Measurements from ENCODE around the gene GPANK1. TPM values are rescaled to one million over a fixed set of nuclear protein-coding genes. Genes with fewer than 3 reads are reported as not detected.

GPANK1 gene
- total RNA-seq, 1 experiment from 2014 or later: 18.3 TPM

DNA sequence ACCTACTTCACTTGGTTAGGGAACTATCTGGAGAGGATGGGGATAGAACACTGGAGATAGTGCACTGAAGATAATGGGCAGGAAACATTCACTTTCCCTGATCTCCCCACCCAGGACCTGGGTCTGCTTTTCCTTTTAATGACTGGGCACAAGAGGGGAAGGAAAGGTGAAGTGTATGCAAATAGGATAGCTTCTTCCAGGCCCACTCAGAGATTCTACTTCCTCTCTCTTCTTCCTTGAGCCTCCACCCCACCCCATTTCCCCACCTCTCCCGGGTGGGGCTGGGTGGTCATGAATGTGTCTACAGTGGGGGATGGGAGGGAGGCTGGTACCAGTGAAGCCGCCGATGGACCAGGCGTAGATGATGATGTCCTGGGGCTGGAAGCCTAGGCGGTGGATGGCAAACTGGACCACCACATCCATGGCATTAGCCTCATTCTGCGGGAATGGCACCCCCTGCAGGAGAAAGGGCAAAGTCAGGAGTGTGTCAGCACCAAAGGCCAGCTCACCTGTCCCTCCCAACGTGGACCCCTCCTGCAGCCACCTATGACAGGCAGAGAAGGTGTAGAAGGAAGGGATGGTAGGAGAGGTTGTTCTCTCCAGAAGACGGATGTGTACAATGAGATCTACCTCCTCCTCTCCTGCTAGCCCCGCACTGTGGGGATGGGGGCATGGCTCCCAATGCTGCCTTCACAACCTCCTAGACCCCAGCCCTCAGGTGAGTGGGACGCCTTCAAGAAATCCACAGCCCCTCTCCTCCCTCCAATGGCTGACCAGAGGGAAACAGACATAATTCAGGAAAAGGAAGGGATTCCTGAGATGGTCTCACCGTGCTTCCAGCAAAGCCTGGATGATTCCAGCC, 24.7 kb upstream of the GPANK1 start:
- no peaks in the 10 kb centered on the region for H3K27me3 ChIP-seq (ENCODE audit: control insufficient read depth, insufficient read depth, low read length)
- ChIA-PET POLR2A (interaction anchor here (0.7 kb wide), 1 partner anchor 38 kb away, joined by 3 read pairs; no protein-coding TSS in a partner anchor), CTCF (no interaction called here)
- no peak for ATAC-seq
- intact Hi-C loops (cut with micrococcal nuclease; ENCODE audit: unreplicated experiment): no loop called here
- H3K36me3 ChIP-seq (ENCODE audit: control insufficient read depth, insufficient read depth, low read length): 0 out of 2 replicates have a peak, but pooled peaks cover 5% of the 10 kb centered on the region
- TF ChIP-seq SIN3A (IDR thresholded peaks at IDR 0.05; ENCODE audit: borderline replicate concordance, insufficient read depth, low read depth, low read length) (no peak), POLR2AphosphoS5 (IDR thresholded peaks at IDR 0.05; ENCODE audit: low read depth, low read length) (no peak), TCF7L2 (IDR thresholded peaks at IDR 0.05; ENCODE audit: low read depth, low read length) (no peak)
- TF ChIP-seq, protein P1, sequence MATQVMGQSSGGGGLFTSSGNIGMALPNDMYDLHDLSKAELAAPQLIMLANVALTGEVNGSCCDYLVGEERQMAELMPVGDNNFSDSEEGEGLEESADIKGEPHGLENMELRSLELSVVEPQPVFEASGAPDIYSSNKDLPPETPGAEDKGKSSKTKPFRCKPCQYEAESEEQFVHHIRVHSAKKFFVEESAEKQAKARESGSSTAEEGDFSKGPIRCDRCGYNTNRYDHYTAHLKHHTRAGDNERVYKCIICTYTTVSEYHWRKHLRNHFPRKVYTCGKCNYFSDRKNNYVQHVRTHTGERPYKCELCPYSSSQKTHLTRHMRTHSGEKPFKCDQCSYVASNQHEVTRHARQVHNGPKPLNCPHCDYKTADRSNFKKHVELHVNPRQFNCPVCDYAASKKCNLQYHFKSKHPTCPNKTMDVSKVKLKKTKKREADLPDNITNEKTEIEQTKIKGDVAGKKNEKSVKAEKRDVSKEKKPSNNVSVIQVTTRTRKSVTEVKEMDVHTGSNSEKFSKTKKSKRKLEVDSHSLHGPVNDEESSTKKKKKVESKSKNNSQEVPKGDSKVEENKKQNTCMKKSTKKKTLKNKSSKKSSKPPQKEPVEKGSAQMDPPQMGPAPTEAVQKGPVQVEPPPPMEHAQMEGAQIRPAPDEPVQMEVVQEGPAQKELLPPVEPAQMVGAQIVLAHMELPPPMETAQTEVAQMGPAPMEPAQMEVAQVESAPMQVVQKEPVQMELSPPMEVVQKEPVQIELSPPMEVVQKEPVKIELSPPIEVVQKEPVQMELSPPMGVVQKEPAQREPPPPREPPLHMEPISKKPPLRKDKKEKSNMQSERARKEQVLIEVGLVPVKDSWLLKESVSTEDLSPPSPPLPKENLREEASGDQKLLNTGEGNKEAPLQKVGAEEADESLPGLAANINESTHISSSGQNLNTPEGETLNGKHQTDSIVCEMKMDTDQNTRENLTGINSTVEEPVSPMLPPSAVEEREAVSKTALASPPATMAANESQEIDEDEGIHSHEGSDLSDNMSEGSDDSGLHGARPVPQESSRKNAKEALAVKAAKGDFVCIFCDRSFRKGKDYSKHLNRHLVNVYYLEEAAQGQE (IDR thresholded peaks at IDR 0.05; ENCODE audit: insufficient read depth in 1 of 2, low read depth in 2 of 2, low read length in 1 of 2): no peak
- H3K27ac ChIP-seq (ENCODE audit: low read length): no peak overlapping the region
- H3K9me3 ChIP-seq (ENCODE audit: control insufficient read depth, insufficient read depth, low read depth, low read length): no peaks in the 10 kb centered on the region
- no peak overlapping the region for H3K4me3 ChIP-seq (ENCODE audit: low read depth in 2 of 2, low read length in 2 of 2)
- DNase-seq (ENCODE audit: low read depth, low spot score): no peak
- in situ Hi-C loops (cut with HindIII; ENCODE audit: low pct_unique_long_range_greater_than_20kb, low sequenced_read_pairs): no loop called here
- H3K4me1 ChIP-seq (ENCODE audit: control insufficient read depth, insufficient read depth, low read length): no peaks in the 10 kb centered on the region
- BruUV-seq (replicated peaks): no TSS peak

- H3K4me3 ChIP-seq (ENCODE audit: low read depth in 2 of 2, low read length in 2 of 2): no peak overlapping the region
- 0 out of 2 replicates have a peak, but pooled peaks cover 5% of the 10 kb centered on the region for H3K36me3 ChIP-seq (ENCODE audit: control insufficient read depth, insufficient read depth, low read length)
- ChIA-PET CTCF (no interaction called here), POLR2A (no interaction called here)
- intact Hi-C loops (cut with micrococcal nuclease; ENCODE audit: unreplicated experiment): no loop called here
- BruUV-seq (replicated peaks): no TSS peak
- DNase-seq (ENCODE audit: low read depth, low spot score) (no peak), ATAC-seq (0 out of 2 replicates have a peak, but pooled peaks have one; percentile 27)
- TF ChIP-seq POLR2AphosphoS5 (IDR thresholded peaks at IDR 0.05; ENCODE audit: low read depth, low read length) (no peak), TCF7L2 (IDR thresholded peaks at IDR 0.05; ENCODE audit: low read depth, low read length) (no peak), SIN3A (IDR thresholded peaks at IDR 0.05; ENCODE audit: borderline replicate concordance, insufficient read depth, low read depth, low read length) (no peak), CTCF (IDR thresholded peaks at IDR 0.05) (no peak)
- TF ChIP-seq, protein P1 (IDR thresholded peaks at IDR 0.05; ENCODE audit: insufficient read depth in 1 of 2, low read depth in 2 of 2, low read length in 1 of 2): no peak
- H3K9me3 ChIP-seq (ENCODE audit: control insufficient read depth, insufficient read depth, low read depth, low read length): no peaks in the 10 kb centered on the region
- H3K27me3 ChIP-seq (ENCODE audit: control insufficient read depth, insufficient read depth, low read length): no peaks in the 10 kb centered on the region
- H3K27ac ChIP-seq (ENCODE audit: low read length): no peak overlapping the region
- no peaks in the 10 kb centered on the region for H3K4me1 ChIP-seq (ENCODE audit: control insufficient read depth, insufficient read depth, low read length)
- in situ Hi-C loops (cut with HindIII; ENCODE audit: low pct_unique_long_range_greater_than_20kb, low sequenced_read_pairs): no loop called here
These were observed 23.3 kb upstream of the GPANK1 start for GRCh38 chr6:31687860-31688693.
